Ishikawa (cell line): Measurements from ENCODE around the gene ZNF845.

ENCODE experiments used
- CEBPB ChIP-seq: IDR thresholded peaks from 2 replicates; pipeline ENCODE4 v1.6.1; 2012
- CREB1 ChIP-seq: IDR thresholded peaks from 2 replicates; pipeline ENCODE4 v1.6.1; 2012; ENCODE audit warnings: low read depth
- EGR1 ChIP-seq: IDR thresholded peaks from 2 replicates; pipeline ENCODE4 v1.6.1; 2012
- EP300 ChIP-seq: IDR thresholded peaks from 2 replicates; pipeline ENCODE4 v1.6.1; 2012; ENCODE audit warnings: borderline replicate concordance
- FOXM1 ChIP-seq: IDR thresholded peaks from 2 replicates; pipeline ENCODE4 v1.6.1; 2012; ENCODE audit warnings: low read depth, borderline replicate concordance
- NFIC ChIP-seq: IDR thresholded peaks from 2 replicates; pipeline ENCODE4 v1.6.1; 2012
- RAD21 ChIP-seq: IDR thresholded peaks from 2 replicates; pipeline ENCODE4 v1.6.1; 2012; ENCODE audit warnings: low read depth
- TAF1 ChIP-seq: IDR thresholded peaks from 2 replicates; pipeline ENCODE4 v1.6.1; 2012; ENCODE audit warnings: low read depth, mild to moderate bottlenecking
- TCF12 ChIP-seq: IDR thresholded peaks from 2 replicates; pipeline ENCODE4 v1.6.1; 2012; ENCODE audit warnings: low read depth
- TEAD4 ChIP-seq: IDR thresholded peaks from 2 replicates; pipeline ENCODE4 v1.6.1; 2012
- YY1 ChIP-seq: IDR thresholded peaks from 2 replicates; pipeline ENCODE4 v1.6.1; 2012; ENCODE audit warnings: low read depth
- ZBTB7A ChIP-seq: IDR thresholded peaks from 2 replicates; pipeline ENCODE4 v1.6.1; 2012; ENCODE audit warnings: low read depth
- TF ChIP-seq, protein P1 (sequence below): IDR thresholded peaks from 2 replicates; pipeline ENCODE4 v1.6.1; 2012
- TF ChIP-seq, protein P2 (sequence below): IDR thresholded peaks from 2 replicates; pipeline ENCODE4 v1.6.1; 2012
- TF ChIP-seq, protein P3 (sequence below): IDR thresholded peaks from 2 replicates; pipeline ENCODE4 v1.6.1; 2012; ENCODE audit warnings: low read depth, mild to moderate bottlenecking

The ZNF845 gene

DNA sequence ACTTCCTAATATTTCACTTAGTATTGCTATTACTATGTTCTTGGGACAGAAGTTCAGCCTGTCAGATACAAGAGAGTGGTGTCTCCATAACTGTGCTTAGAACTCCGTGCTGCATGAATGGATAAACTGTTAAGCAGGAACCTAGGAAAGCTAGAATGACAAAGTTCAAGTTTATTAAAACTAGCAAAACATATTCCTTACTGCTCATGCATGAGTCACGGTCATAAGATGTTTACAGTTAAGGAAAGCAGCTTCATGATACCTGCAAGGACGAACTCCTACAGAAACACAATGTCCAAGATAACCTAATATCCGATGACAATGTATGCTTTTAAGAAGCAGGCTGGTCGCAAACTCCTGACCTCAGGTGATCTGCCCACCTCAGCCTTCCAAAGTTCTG lies 55.4 kb downstream of the ZNF845 start:
- TF ChIP-seq, protein P1, sequence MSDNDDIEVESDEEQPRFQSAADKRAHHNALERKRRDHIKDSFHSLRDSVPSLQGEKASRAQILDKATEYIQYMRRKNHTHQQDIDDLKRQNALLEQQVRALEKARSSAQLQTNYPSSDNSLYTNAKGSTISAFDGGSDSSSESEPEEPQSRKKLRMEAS: no peak
- TF ChIP-seq TEAD4 (no peak), CEBPB (no peak), NFIC (no peak), TAF1 (no peak), ZBTB7A (no peak), CREB1 (no peak), EGR1 (no peak), TCF12 (no peak), FOXM1 (no peak), YY1 (no peak), EP300 (no peak), RAD21 (no peak)
- TF ChIP-seq, protein P2, sequence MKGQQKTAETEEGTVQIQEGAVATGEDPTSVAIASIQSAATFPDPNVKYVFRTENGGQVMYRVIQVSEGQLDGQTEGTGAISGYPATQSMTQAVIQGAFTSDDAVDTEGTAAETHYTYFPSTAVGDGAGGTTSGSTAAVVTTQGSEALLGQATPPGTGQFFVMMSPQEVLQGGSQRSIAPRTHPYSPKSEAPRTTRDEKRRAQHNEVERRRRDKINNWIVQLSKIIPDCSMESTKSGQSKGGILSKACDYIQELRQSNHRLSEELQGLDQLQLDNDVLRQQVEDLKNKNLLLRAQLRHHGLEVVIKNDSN: no peak
- TF ChIP-seq, protein P3, sequence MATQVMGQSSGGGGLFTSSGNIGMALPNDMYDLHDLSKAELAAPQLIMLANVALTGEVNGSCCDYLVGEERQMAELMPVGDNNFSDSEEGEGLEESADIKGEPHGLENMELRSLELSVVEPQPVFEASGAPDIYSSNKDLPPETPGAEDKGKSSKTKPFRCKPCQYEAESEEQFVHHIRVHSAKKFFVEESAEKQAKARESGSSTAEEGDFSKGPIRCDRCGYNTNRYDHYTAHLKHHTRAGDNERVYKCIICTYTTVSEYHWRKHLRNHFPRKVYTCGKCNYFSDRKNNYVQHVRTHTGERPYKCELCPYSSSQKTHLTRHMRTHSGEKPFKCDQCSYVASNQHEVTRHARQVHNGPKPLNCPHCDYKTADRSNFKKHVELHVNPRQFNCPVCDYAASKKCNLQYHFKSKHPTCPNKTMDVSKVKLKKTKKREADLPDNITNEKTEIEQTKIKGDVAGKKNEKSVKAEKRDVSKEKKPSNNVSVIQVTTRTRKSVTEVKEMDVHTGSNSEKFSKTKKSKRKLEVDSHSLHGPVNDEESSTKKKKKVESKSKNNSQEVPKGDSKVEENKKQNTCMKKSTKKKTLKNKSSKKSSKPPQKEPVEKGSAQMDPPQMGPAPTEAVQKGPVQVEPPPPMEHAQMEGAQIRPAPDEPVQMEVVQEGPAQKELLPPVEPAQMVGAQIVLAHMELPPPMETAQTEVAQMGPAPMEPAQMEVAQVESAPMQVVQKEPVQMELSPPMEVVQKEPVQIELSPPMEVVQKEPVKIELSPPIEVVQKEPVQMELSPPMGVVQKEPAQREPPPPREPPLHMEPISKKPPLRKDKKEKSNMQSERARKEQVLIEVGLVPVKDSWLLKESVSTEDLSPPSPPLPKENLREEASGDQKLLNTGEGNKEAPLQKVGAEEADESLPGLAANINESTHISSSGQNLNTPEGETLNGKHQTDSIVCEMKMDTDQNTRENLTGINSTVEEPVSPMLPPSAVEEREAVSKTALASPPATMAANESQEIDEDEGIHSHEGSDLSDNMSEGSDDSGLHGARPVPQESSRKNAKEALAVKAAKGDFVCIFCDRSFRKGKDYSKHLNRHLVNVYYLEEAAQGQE: no peak

DNA sequence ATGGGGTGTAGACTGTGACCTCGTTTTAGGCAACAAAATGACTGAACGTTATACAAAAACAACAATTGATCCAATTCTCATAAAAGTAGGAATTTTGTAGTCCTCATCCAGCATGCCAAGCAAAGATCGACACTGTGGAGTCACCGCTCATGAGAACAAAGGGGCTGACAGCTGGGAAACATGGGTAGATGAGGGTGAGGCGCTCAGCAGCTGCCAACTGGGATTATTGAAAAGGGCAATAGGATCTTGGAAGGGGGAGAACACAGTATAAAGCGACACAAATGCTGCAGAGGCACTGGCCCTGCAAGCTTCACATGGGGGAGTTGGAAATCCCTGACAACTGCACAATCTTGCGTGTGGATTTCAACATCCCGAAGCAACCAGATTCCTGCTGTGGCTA lies 56.0 kb downstream of the ZNF845 start:
- TF ChIP-seq TAF1 (no peak), RAD21 (no peak), CEBPB (no peak), CREB1 (no peak), FOXM1 (no peak)
- TF ChIP-seq, protein P3: no peak

DNA sequence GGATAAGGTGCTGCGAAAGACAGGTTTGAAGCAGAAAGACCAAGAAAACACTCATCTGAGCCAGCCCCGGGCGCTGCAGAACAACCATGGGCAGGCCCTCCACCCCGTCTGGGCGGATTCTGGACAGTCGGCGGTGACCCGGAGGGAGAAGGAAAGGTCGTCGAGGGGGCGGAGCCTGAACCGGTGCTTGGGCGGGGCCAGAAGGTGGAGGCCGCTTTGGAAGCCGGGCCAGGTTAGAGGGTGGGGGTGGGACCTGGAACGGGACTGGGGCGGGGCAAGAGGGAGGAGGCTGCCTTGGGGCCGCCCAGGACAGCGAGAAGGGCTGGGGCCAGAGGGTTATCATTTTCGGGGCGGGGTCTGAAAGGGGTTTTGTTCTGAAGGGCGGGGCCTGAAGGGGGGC lies 56.4 kb downstream of the ZNF845 start:
- TF ChIP-seq CEBPB (no peak), NFIC (no peak), TAF1 (no peak), RAD21 (no peak), ZBTB7A (no peak), TCF12 (no peak), TEAD4 (no peak), YY1 (no peak), FOXM1 (no peak), EGR1 (no peak), CREB1 (no peak), EP300 (no peak)
- TF ChIP-seq, protein P1: no peak
- TF ChIP-seq, protein P2: no peak
- TF ChIP-seq, protein P3: no peak

DNA sequence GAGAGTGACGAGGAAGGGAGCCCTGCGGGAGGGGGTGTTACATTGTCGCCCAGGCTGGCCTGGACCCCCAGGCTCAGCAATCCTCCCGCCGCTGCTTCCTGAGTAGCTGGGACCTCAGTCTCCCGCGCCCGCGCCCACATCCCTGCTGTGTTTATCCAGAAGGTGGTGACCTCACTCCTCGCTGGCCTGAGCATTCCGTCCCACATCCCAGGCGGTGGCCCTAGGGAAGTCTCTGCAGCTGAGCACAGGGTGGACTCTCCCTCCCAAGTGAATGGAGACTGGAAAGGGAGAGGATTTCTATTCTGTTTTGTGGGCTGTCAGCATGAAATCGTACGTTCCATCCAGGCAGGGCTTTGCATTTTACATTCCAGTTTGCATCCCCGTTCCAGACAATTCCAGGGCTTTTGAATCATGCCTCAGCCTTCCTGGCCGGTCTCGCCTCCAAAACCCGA lies 61.0 kb downstream of the ZNF845 start:
- TF ChIP-seq, protein P3: no peak
- TF ChIP-seq, protein P2: no peak
- no peak for TF ChIP-seq RAD21
- TF ChIP-seq TAF1: no peak
- no peak for TF ChIP-seq TCF12
- no peak for TF ChIP-seq EGR1
- TF ChIP-seq NFIC: no peak
- TF ChIP-seq YY1: no peak
- no peak for TF ChIP-seq ZBTB7A
- no peak for TF ChIP-seq FOXM1
- no peak for TF ChIP-seq CEBPB
